SIG-M5 treated with dmso at 0.1 percent for 504 hours (cell line): Measurements from ENCODE around the gene VPS41.

ENCODE experiments used
- DNase-seq: peaks from one replicate; lab custom pipeline; 2025; ENCODE audit not compliant: unreplicated experiment; lab: John Stamatoyannopoulos, UW

The VPS41 gene

DNA sequence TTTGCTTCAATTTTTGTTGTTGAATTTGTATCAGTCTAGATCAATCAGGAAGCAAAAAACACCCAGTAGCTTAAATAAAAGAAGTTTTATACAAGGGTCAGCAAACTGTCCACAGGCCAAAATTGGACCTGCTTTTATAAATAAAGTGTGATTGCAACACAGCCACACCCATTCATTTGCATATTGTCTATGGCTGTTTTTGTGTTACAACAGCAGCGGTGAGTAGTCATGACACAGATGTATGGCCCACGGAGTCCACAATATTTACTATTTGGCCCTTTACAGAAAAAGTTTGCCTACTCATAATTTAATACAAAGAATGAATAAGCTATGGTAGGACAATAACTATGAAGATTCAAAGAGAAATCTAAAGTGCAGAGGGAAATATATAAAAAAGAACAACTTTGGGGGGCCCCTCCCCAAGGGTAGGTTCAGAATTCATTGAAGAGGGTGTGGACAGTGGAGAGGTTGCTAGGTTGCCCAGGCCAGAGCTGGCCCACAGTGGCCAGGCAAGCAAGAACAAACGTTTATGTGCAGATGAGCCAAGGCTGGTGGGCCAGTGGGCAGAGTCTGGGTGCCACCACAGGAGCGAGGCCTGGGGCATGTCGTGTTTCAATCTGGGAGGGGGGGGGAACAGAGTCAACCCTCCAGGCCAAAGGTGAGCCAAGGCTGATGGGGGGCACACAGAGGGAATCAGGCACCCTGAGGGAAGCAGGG is 230.9 kb downstream of the VPS41 start:
- no peak for DNase-seq

DNA sequence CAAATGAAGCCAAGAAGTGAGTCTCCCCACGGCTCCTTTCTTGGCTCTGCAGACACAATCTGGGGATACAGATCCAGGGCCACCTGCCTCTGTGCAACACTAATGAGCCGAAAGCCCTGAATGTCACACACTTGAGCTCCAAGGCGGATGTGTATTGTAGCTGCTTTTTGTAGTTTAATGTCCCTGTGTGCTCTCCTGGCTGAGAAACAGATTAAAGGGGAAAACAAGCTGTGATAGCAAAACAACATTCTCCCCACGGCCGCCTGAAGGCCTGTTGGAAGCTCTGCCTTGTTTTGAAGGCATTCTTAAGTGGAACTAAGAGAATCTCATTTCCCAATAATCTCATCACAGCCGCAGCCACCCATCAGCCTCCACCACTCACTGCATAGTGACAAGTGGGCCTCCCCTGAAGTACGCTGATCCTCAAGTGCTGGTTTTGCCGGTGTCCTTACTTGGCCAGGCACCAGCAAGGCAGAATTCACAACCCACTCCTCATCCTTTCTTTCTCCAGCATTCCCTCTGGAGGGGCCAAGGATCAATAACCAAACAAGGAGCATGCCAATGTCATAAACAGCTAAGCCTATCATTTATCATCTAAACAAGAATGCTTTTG is 233.4 kb downstream of the VPS41 start:
- DNase-seq, result no peak

GRCh38 chr7:38674513-38674912 is 234.5 kb downstream of the VPS41 start:
- no peak for DNase-seq

GRCh38 chr7:38673795-38674194 is 235.2 kb downstream of the VPS41 start:
- DNase-seq, result peak; percentile 44
